MM.1S (cell line): ENCODE data around the gene ORC5.

Experiments
- DNase-seq: peaks from one replicate; pipeline ENCODE4 v3.0.0-alpha.2; 2015
- H2AFZ ChIP-seq: fragments of 300-600 bp; sonication (generic); 2 replicates; pipeline ENCODE4 v1.6.0; 2016; ENCODE audit warnings: antibody characterized with exemption, low read length
- H3F3A ChIP-seq: fragments of 300-600 bp; sonication (generic); 2 replicates; pipeline ENCODE4 v1.6.1; 2016; ENCODE audit warnings: mild to moderate bottlenecking, antibody characterized with exemption, low read length, moderate library complexity, mixed read lengths; ENCODE audit not compliant: insufficient read depth
- H3K27ac ChIP-seq: fragments of 300-600 bp; sonication (generic); 2 replicates; pipeline ENCODE4 v1.5.1; 2016; ENCODE audit warnings: mild to moderate bottlenecking, low read length
- H3K27me3 ChIP-seq: fragments of 300-600 bp; sonication (generic); replicated peaks from 2 replicates; pipeline ENCODE4 v1.6.0; 2016; ENCODE audit warnings: low read length; ENCODE audit not compliant: insufficient read depth
- H3K36me3 ChIP-seq: fragments of 300-600 bp; sonication (generic); replicated peaks from 2 replicates; pipeline ENCODE4 v1.6.1; 2016; ENCODE audit warnings: mild to moderate bottlenecking, low read length, mixed read lengths; ENCODE audit not compliant: insufficient read depth
- H3K4me1 ChIP-seq: fragments of 300-600 bp; sonication (generic); 2 replicates; pipeline ENCODE4 v1.6.1; 2016; ENCODE audit warnings: low read length, mixed read lengths
- H3K4me2 ChIP-seq: fragments of 300-600 bp; sonication (generic); 2 replicates; pipeline ENCODE4 v1.6.0; 2016; ENCODE audit warnings: low read depth, low read length
- H3K4me3 ChIP-seq: fragments of 300-600 bp; sonication (generic); 2 replicates; pipeline ENCODE4 v1.5.1; 2016; ENCODE audit warnings: low read length, mixed read lengths
- H3K79me2 ChIP-seq: fragments of 300-600 bp; sonication (generic); 2 replicates; pipeline ENCODE4 v1.6.1; 2016; ENCODE audit warnings: mixed run types, low read length, mixed read lengths
- H3K9ac ChIP-seq: fragments of 300-600 bp; sonication (generic); 2 replicates; pipeline ENCODE4 v1.6.1; 2016; ENCODE audit warnings: low read length, mixed read lengths
- H3K9me2 ChIP-seq: fragments of 300-600 bp; sonication (generic); replicated peaks from 2 replicates; pipeline ENCODE4 v1.6.1; 2016; ENCODE audit warnings: mild to moderate bottlenecking, low read length, mixed read lengths; ENCODE audit not compliant: insufficient read depth
- H3K9me3 ChIP-seq: fragments of 300-600 bp; sonication (generic); replicated peaks from 2 replicates; pipeline ENCODE4 v1.6.1; 2016; ENCODE audit warnings: mild to moderate bottlenecking, low read length, mixed read lengths; ENCODE audit not compliant: insufficient read depth
- H4K20me1 ChIP-seq: fragments of 300-600 bp; sonication (generic); 2 replicates; pipeline ENCODE4 v1.6.1; 2016; ENCODE audit warnings: mild to moderate bottlenecking, low read length, moderate library complexity, mixed read lengths; ENCODE audit not compliant: insufficient read depth
- EZH2 ChIP-seq: fragments of 300-600 bp; sonication (generic); optimal IDR thresholded peaks from 2 replicates; pipeline ENCODE3; 2017; ENCODE audit warnings: low read depth, mild to moderate bottlenecking, antibody characterized with exemption, low read length, mixed read lengths
- EZH2phosphoT487 ChIP-seq: fragments of 300-600 bp; sonication (generic); IDR thresholded peaks from 2 replicates; pipeline ENCODE4 v1.6.1; 2018; ENCODE audit warnings: antibody characterized with exemption, low read length
- TF ChIP-seq, protein P1 (sequence below): fragments of 300-600 bp; sonication (generic); IDR thresholded peaks from 2 replicates; pipeline ENCODE4 v1.5.1; 2016; ENCODE audit warnings: antibody characterized with exemption, low read length, mixed read lengths

Gene ORC5

DNA sequence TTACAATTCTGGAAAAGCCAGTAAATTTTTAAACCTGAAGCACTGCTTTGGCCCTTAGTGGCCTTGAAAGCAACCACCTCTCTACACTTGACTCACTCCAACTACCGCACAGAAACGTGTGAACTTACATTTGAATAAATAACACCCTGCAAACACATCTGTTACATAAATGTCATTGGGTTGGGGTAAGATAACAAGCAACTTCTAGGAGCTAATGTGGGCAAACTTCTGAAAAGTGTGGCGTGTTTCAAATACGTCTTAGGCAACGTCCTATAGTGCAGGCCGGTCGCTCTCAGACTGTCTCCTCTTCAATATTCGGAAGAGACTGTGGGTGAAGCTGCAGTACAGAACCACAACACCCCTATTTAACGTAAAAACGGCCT, 474 bp downstream of the ORC5 start:
- H3K4me1 ChIP-seq: peaks cover 13% of the 10 kb centered on the region
- no peaks in the 10 kb centered on the region for H3K9me2 ChIP-seq
- peaks cover 40% of the 10 kb centered on the region for H3K79me2 ChIP-seq
- H3K9ac ChIP-seq: peak overlapping the region; percentile 87
- H3K27ac ChIP-seq: peak overlapping the region; percentile 37; the same call in 1 of the 2 replicates
- no peaks in the 10 kb centered on the region for H4K20me1 ChIP-seq
- no peaks in the 10 kb centered on the region for H3F3A ChIP-seq
- H3K4me3 ChIP-seq: peak overlapping the region; percentile 95
- no peaks in the 10 kb centered on the region for H3K27me3 ChIP-seq
- H3K9me3 ChIP-seq: no peaks in the 10 kb centered on the region
- peak; percentile 24 for DNase-seq
- TF ChIP-seq, protein P1, sequence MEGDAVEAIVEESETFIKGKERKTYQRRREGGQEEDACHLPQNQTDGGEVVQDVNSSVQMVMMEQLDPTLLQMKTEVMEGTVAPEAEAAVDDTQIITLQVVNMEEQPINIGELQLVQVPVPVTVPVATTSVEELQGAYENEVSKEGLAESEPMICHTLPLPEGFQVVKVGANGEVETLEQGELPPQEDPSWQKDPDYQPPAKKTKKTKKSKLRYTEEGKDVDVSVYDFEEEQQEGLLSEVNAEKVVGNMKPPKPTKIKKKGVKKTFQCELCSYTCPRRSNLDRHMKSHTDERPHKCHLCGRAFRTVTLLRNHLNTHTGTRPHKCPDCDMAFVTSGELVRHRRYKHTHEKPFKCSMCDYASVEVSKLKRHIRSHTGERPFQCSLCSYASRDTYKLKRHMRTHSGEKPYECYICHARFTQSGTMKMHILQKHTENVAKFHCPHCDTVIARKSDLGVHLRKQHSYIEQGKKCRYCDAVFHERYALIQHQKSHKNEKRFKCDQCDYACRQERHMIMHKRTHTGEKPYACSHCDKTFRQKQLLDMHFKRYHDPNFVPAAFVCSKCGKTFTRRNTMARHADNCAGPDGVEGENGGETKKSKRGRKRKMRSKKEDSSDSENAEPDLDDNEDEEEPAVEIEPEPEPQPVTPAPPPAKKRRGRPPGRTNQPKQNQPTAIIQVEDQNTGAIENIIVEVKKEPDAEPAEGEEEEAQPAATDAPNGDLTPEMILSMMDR: no peak
- TF ChIP-seq EZH2phosphoT487: no peak
- no peak for TF ChIP-seq EZH2
- peaks cover 6% of the 10 kb centered on the region; the same call in 1 of the 2 replicates for H3K36me3 ChIP-seq
- peak overlapping the region; percentile 93 for H2AFZ ChIP-seq
- peak overlapping the region; percentile 81 for H3K4me2 ChIP-seq

DNA sequence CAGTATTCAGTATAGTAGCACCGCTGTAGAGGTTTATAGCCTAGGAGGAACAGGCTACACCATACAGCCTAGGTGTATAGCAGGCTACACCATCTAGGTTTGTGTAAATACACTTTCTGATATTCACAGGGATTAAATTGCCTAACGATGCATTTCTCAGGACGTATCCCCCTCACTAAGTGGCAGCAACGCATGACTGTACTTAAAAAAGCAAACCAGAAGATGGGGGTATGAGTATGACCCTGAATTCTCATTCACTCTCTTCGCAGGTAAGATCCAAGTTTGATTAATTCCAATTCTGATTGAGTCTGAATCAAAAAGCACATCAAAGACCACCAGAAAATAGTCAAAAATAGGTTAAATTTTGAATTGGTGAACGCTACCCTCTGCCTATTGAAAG, 972 bp downstream of the ORC5 start:
- H3F3A ChIP-seq: no peaks in the 10 kb centered on the region
- H3K79me2 ChIP-seq: peaks cover 44% of the 10 kb centered on the region
- peaks cover 9% of the 10 kb centered on the region; the same call in 1 of the 2 replicates for H3K36me3 ChIP-seq
- H3K27ac ChIP-seq: 0 out of 2 replicates have a peak overlapping the region, but pooled peaks have one; percentile 37
- no peaks in the 10 kb centered on the region for H3K9me2 ChIP-seq
- peaks cover 13% of the 10 kb centered on the region for H3K4me1 ChIP-seq
- H4K20me1 ChIP-seq: no peaks in the 10 kb centered on the region
- H3K27me3 ChIP-seq: no peaks in the 10 kb centered on the region
- H2AFZ ChIP-seq: peak overlapping the region; percentile 93
- TF ChIP-seq, protein P1: no peak
- TF ChIP-seq EZH2 (no peak), EZH2phosphoT487 (no peak)
- H3K9ac ChIP-seq: peak overlapping the region; percentile 87
- no peaks in the 10 kb centered on the region for H3K9me3 ChIP-seq
- H3K4me3 ChIP-seq: peak overlapping the region; percentile 95
- no peak for DNase-seq
- H3K4me2 ChIP-seq: peak overlapping the region; percentile 81

GRCh38 chr7:104198673-104199278, 9.0 kb downstream of the ORC5 start:
- H3K36me3 ChIP-seq: peaks cover 37% of the 10 kb centered on the region
- H3K4me1 ChIP-seq: peaks cover 9% of the 10 kb centered on the region; the same call in 1 of the 2 replicates
- no peak overlapping the region for H3K4me3 ChIP-seq
- no peaks in the 10 kb centered on the region for H3K27me3 ChIP-seq
- TF ChIP-seq EZH2phosphoT487 (no peak), EZH2 (no peak)
- TF ChIP-seq, protein P1: no peak
- no peak for DNase-seq
- H3K9ac ChIP-seq: no peak overlapping the region
- peaks cover 11% of the 10 kb centered on the region for H3K79me2 ChIP-seq
- no peaks in the 10 kb centered on the region; the same call in 1 of the 2 replicates for H3F3A ChIP-seq
- H3K4me2 ChIP-seq: no peak overlapping the region
- H3K9me3 ChIP-seq: no peaks in the 10 kb centered on the region
- H3K9me2 ChIP-seq: no peaks in the 10 kb centered on the region
- H2AFZ ChIP-seq: no peak overlapping the region
- H4K20me1 ChIP-seq: no peaks in the 10 kb centered on the region
- H3K27ac ChIP-seq: no peak overlapping the region
